GM21529 (cell line): ENCODE measurements around the gene NDUFB8.
A peak's percentile ranks its signal among the peaks of the same experiment; 100 is the strongest.
"Not testable (repeated sequence)": the region's sequence is repeated elsewhere in the genome, so short reads cannot be mapped to it uniquely, and the experiment has no call there.

Experiments used
- ATAC-seq: cut with Tn5 transposase; IDR thresholded peaks from one replicate; pipeline ENCODE4 v1.9.1; 2021; ENCODE audit not compliant: unreplicated experiment

The NDUFB8 gene

GRCh38 chr10:100529475-100530298 is at the start of gene NDUFB8:
Gene NDUFB8 (minus strand): TSS chr10:100529871. CDS start chr10:100529851, 20 bp downstream.
- ATAC-seq: peak; percentile 61

DNA sequence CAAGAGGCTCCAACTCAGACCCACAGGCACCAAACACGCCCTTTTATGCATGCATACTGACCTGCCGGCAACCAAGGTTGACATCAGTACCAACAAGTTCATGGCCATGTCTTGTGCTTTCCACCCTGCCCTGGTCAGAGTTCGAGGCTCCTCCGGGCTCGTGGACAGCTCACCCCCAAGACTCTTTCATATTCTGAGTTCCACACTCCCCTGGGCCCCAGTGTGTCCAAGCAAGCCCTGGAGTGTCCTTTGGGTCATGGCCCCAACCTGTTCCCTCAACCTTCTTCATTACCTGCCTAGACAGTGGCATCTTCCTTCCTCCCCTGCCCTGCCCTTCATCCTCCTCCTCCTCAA is 46.6 kb upstream of the NDUFB8 start:
- ATAC-seq: no peak

DNA sequence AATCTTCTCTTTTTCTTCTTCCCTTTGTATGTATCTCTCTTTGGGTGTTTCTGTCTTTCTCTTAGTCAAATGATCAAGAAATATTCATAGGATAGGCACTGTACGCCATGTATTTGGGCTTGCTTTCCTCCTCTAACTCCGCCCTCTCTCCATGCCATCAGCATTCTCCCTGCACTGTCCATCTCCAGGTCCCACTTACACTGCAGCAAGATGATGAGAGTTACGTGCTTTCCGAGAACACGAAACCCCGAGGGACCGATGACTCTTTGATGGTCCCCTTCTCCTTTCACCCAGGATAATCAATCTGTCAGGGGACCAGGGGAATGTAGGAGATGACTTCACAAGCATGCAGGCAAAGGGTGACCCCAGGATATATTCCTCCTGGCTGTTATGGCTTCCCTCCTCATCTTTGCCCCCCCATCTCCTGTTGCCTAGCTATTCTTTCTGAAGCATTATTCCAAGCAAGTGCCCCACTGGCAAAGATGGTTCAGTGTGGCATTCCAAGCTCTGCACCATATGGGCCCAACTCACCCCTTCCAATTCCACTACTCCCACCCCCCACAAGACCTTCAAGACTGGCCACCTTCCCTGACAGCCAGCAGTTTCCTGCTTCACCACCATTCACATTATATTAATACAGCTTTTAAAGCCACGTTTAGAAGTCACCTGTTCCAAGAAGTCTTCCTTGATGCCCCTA is 46.1 kb upstream of the NDUFB8 start:
- ATAC-seq: no peak

GRCh38 chr10:100575146-100575545 is 45.5 kb upstream of the NDUFB8 start:
- ATAC-seq: not testable (repeated sequence)

DNA sequence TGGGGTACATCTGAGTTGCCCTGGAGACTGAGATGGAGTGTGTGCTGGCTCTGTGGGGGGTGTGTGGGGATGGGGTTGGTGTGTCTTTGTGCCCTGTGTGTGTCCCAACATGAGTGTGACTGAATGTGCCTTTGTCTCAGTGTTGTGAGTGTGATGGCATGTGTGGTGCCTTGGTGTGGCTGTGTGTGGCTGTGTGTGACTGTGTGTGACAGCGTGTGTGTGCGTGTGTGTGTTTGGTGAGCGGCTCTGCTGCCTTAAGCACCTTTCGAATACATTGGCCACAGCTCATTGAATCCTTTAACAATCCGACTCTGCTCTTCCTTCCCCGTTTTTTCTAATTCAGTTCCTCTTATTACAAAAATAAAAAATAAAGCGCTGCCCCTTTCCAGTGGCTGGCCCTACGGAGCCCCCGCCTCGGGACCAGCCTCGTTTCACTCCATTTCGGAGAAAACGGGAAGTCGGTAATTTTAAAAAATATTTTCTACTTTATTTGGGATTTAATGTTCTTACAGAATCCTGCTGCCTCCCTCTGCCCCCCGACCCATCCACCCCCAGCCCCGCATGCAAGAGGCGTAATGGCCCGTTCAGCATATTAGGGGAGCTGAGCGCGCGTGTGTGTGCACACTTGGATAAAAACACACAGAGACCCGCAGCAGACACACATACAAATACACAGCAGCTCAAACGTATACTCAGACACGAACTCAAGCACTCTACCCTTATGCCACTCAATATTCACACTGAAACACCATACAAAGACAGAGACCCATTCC is 41.6 kb upstream of the NDUFB8 start:
- ATAC-seq: no peak

GRCh38 chr10:100570506-100570905 is 40.8 kb upstream of the NDUFB8 start:
- ATAC-seq: no peak

- no peak for ATAC-seq
Measured at GRCh38 chr10:100569687-100570481, 40.2 kb upstream of the NDUFB8 start.

GRCh38 chr10:100568912-100569311 is 39.2 kb upstream of the NDUFB8 start:
- no peak for ATAC-seq

GRCh38 chr10:100567826-100568225 is 38.2 kb upstream of the NDUFB8 start:
- ATAC-seq: no peak

GRCh38 chr10:100567249-100567648 is 37.6 kb upstream of the NDUFB8 start:
- ATAC-seq: no peak

DNA sequence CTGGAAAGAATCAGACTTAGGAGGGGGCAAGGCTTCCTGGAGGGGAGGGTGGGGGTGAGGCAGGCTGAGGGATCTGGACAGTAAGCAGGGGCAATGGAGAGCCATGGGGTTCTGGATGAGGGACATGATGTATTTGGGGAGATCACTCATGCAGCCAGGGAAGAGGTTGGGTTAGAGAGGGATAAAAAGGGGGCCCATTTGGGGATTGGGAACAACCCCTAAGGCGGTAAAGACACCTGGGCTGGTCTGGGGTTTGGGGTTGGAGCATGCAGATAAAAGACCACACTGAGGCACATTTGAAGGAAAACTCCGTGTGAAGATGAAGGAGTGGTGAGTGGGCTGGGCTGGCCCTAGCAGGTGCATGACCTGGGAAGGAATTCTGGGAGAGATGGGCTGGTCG is 36.9 kb upstream of the NDUFB8 start:
- no peak for ATAC-seq

DNA sequence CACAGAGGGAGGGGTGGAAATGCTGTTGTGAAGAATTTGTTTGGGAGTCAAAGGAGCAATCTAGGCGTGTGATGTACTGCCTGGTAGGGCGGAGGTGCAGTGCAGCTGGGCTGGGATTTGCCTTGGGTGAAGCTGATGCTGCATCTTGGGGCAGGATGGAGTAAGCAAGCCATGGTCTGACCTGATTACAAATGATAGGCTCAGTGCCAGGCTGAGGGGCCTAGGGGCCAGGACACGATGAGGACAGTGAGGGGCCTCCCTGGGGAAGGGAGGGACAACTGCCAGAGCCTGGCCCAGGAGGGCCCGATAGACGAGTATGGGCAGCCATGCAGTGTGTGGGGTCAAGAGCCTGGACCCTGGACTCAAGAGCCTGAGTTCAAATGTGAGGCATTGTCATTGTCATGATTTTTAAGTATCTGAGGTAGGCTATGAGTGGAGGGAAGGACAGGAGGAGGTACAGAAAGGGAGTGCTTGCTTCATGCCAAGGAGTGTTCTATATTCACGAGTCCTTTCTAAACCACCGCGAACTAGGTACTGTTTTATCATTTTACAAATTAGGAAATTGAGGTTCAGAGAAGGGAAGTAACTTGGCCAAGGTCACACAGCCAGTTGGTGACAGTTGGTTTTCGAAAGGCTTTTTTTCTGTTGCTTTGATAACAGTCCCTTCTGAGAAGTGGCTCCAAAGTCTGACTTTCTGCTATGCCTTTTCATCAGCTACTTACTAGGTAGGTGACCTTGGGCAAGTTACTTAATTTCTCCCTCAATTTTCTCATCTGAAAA is 35.7 kb upstream of the NDUFB8 start:
- no peak for ATAC-seq

- ATAC-seq: peak; percentile 71
Measured at GRCh38 chr10:100562008-100562672, 32.5 kb upstream of the NDUFB8 start.

GRCh38 chr10:100561005-100561404 is 31.3 kb upstream of the NDUFB8 start:
- ATAC-seq: no peak

GRCh38 chr10:100560248-100560647 is 30.6 kb upstream of the NDUFB8 start:
- ATAC-seq: no peak

- no peak for ATAC-seq
Measured at GRCh38 chr10:100554902-100555301, 25.2 kb upstream of the NDUFB8 start.

DNA sequence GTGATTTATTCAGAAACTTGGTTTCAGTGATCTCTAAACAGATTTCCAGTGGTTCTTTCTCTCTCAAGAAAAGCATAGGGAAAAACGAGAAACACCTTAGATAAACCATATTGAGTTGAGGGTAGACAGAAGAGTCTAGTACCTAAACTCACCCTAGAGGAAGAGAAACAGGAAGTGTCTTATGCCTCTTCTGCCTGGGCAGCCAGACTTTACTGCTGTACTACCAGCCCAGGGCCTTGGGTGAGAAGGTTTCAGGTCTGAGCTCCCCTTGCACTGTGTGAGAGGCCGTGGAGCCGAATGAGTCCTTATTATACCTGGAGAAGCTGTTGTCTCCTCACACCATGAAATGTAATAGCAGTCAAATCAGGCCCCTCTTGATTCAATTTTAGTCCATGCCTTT is 24.3 kb upstream of the NDUFB8 start:
- no peak for ATAC-seq

DNA sequence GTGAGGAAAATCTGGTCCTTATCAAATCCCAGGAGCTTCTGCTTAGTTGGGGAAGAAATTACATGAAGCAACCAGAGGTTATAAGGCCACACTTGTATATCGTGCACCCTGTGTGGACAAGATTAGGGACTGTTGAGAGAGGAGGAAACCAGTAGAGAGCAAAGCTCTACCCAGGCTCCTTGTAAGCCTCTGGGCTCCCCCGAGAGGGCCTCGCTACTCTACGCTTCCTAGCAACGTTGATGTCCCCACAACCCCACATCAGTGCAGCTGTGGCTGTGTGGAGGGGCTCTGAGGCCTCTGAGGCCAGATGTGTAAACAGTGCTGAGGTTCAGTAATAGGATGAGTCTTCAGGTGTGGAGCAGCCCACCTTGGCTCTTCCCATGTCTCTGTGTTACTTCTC is 22.1 kb upstream of the NDUFB8 start:
- ATAC-seq: no peak

DNA sequence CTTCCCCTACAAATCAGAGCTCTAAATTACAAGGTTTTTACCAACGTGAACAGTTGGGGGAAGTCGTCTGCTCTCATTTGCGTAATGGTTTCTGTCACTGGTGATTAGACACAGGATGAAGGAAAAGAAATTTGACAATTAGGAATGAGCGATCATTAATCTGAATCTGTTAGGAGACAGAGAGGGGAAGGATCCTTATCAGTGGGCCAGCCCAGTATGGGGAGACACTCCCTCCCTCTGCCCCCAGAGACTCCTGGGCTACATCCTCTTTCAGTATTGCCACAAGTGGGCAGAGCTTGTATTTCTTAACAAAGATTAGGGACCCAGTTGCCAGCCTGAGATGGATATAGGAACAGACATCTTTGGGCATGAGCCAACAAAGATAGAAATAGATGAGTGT is 21.5 kb upstream of the NDUFB8 start:
- no peak for ATAC-seq

DNA sequence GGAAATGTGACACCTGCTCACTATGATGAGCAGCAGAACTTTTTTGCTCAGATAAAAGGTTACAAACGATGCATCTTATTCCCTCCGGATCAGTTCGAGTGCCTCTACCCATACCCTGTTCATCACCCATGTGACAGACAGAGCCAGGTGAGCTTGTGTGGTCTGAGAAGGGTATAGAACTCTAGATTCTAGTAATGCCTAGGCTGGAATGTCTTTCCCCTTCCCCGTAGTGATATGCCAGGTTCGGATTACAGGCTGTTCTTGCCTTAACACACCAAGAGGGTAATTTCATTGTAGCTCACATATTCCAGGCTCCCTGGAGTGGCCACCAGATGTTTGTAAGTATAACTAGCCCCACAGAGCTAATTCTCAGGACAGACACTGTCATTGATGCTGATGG is 15.3 kb upstream of the NDUFB8 start:
- no peak for ATAC-seq
